Lower lobe of right lung (tissue), 2 donors: Measurements from ENCODE around the gene AP2M1. TPM values are rescaled to one million over a fixed set of nuclear protein-coding genes. Genes with fewer than 3 reads are reported as not detected.
A peak's percentile ranks its signal among the peaks of the same experiment; 100 is the strongest.

ENCODE experiments used
- ATAC-seq, 2 donors: fragments of 200-7000 bp; cut with Tn5 transposase; one replicate each; pipeline ENCODE4 v1.9.1; 2020 to 2022; ENCODE audit warnings: mild to moderate bottlenecking in 2 of 2, moderate library complexity in 2 of 2
- DNase-seq: peaks from one replicate; pipeline ENCODE4 v3.0.0-alpha.2; 2020
- H3K27ac ChIP-seq: fragments of 200-600 bp; one replicate; pipeline ENCODE4 v1.8.0; 2022
- H3K27me3 ChIP-seq: fragments of 200-600 bp; one replicate; pipeline ENCODE4 v1.8.0; 2022; ENCODE audit warnings: low read depth
- H3K36me3 ChIP-seq: fragments of 200-600 bp; one replicate; pipeline ENCODE4 v1.8.0; 2022; ENCODE audit warnings: mild to moderate bottlenecking
- H3K4me1 ChIP-seq: fragments of 200-600 bp; one replicate; pipeline ENCODE4 v1.8.0; 2022
- H3K4me3 ChIP-seq: fragments of 200-600 bp; one replicate; pipeline ENCODE4 v1.8.0; 2022; ENCODE audit warnings: mild to moderate bottlenecking
- H3K9me3 ChIP-seq: fragments of 200-600 bp; one replicate; pipeline ENCODE4 v1.8.0; 2022
- intact Hi-C: fragments of 100-400 bp; cut with DNase I; formaldehyde crosslinking; loops from one replicate; pipeline ENCODE4 v1.11.0; 2022
- total RNA-seq: library from RNA; stranded (reverse); fragmentation: NEBNext Ultra II Directional; extraction: Animal tissue kit (Norgen Biotek cat#: 25700); gene quantifications from one replicate; pipeline ENCODE4 v1.2.1, GENCODE V29; 2021
- TF ChIP-seq, protein P1 (sequence below): fragments of 200-600 bp; IDR thresholded peaks from one replicate; pipeline ENCODE4 v1.8.0; 2022; ENCODE audit warnings: antibody characterized with exemption, mild to moderate bottlenecking
- donor health status: DM: no; HTN: yes; CAD: no; lungs with severe emphysema.

Gene AP2M1
- total RNA-seq, 1 donor from 2014 or later: 241 TPM

DNA sequence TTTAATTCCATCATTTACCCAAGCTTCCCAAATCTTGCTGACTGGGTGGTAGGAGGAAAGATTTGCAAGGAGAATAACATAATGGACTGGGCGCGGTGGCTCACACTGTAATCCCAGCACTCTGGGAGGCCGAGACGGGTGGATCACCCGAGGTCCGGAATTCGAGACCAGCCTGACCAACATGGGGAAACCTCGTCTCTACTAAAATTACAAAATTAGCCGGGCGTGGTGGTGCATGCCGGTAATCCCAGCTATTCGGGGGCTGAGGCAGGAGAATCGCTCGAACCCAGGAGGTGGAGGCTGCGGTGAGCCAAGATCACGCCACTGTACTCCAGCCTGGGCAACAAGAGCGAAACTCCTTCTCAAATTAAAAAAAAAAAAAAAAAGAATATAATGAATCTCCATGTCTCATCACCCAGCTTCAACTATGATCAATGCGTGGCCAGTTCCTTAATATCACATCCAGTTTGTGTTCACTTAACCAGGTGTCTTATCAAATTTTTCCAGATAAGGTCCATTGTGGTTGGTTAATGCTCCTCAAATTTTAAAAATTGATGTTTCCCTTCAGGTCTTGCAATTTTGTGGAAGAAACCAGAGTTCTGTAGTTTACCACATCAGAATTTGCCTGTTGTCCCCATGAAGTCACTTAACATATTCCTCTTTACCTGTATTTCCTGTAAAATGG, 10.0 kb downstream of the AP2M1 start:
- H3K27me3 ChIP-seq: no peaks in the 10 kb centered on the region
- H3K27ac ChIP-seq: no peak overlapping the region
- TF ChIP-seq, protein P1, sequence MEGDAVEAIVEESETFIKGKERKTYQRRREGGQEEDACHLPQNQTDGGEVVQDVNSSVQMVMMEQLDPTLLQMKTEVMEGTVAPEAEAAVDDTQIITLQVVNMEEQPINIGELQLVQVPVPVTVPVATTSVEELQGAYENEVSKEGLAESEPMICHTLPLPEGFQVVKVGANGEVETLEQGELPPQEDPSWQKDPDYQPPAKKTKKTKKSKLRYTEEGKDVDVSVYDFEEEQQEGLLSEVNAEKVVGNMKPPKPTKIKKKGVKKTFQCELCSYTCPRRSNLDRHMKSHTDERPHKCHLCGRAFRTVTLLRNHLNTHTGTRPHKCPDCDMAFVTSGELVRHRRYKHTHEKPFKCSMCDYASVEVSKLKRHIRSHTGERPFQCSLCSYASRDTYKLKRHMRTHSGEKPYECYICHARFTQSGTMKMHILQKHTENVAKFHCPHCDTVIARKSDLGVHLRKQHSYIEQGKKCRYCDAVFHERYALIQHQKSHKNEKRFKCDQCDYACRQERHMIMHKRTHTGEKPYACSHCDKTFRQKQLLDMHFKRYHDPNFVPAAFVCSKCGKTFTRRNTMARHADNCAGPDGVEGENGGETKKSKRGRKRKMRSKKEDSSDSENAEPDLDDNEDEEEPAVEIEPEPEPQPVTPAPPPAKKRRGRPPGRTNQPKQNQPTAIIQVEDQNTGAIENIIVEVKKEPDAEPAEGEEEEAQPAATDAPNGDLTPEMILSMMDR: no peak
- peaks cover 25% of the 10 kb centered on the region for H3K4me1 ChIP-seq
- intact Hi-C loops: no loop called here
- peaks cover 66% of the 10 kb centered on the region for H3K36me3 ChIP-seq
- ATAC-seq (no peak), DNase-seq (no peak)
- H3K9me3 ChIP-seq: no peaks in the 10 kb centered on the region
- no peak overlapping the region for H3K4me3 ChIP-seq

DNA sequence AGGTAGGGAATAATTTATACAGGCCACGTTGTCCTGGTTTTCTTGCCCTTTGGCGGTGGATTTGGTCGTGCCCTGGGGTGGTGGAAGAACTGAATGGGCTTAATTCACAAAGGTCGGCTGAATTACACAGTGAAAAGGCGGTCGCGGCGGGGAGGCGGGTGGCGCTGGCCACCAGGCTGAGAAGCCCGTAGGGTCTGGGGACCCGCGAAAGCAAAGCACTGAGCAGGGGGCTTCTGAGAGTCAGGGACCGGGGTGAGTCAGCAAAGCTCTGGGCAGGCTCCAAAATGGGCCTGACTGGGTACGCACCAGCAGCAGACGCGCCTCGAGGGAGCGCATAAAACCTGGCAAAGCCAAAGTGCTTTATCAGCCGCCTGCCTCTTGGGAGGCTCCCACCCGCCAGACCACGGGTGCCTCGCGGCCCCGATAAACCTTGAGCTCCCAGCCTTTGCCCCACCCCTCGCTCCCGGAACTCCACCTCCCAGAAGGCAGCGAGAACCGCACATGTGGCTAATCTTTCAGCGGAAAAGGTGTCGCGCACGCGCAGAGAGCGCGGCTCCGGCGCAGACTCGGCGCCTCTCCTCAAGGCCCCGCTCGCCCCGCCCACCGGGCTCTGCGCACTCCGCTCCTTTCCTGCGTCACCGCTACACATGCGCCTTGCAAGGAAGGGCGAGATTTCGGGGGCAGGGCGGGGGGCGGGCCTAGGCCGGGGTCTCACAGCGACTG, 11.0 kb downstream of the AP2M1 start:
- intact Hi-C loops: no loop called here
- H3K9me3 ChIP-seq: no peaks in the 10 kb centered on the region
- H3K27me3 ChIP-seq: no peaks in the 10 kb centered on the region
- H3K4me1 ChIP-seq: peaks cover 25% of the 10 kb centered on the region
- ATAC-seq: peak; percentile 99
- DNase-seq: peak; percentile 100
- H3K4me3 ChIP-seq: peak overlapping the region; percentile 99
- H3K36me3 ChIP-seq: peaks cover 66% of the 10 kb centered on the region
- TF ChIP-seq, protein P1: no peak
- peak overlapping the region; percentile 86 for H3K27ac ChIP-seq

DNA sequence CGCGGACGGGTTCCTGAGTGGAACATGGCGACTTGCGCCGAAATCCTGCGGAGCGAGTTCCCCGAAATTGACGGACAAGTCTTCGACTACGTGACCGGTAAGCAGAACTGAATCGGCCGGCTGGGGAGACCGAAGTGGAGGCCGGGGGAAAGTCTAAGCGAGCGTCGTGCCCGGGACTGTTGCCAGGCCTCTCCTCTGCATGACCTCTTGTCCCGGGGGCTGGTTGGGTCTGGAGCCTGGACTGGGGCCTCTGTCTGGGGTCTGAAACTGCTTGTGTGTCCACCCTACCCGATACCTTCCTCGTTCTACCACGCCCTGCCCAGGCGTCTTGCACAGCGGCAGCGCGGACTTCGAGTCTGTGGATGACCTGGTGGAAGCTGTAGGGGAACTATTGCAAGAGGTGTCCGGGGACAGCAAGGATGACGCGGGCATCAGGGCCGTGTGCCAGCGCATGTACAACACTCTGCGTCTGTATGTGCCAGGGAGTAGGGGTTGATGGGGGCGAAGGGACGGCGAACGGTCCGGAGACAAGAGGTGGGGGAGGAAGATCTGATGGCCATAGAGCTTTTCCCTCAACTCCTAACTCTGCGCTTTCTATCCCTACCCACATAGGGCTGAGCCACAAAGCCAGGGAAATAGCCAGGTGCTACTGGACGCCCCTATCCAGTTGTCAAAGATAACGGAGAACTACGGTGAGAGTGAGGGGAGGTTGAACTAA, 11.7 kb downstream of the AP2M1 start, which contains the start of gene ABCF3:
ABCF3 (plus strand) TSS at position 16 of the 718 bp plus-strand sequence; CDS start at position 25, 9 bp downstream.
- ATAC-seq: peak; percentile 49 to 53

DNA sequence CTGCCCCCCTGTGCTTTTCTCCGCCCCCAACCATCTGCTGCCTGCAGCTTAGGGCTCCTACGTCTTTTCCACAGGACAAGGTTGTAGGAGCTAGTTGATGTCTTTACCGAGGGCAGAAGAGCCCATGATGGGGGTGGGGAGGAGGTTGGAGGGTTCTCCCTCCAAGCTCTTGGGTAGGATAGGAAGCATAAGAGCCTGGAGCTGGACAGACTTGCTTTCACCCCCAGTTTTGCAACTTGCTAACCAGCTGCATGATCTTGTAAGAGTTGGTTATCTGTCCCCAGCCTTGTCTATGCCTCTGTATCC, 12.2 kb downstream of the AP2M1 start:
- peak overlapping the region; percentile 31 for H3K27ac ChIP-seq
- H3K4me1 ChIP-seq: peaks cover 25% of the 10 kb centered on the region
- no peak for ATAC-seq
- peaks cover 66% of the 10 kb centered on the region for H3K36me3 ChIP-seq
- TF ChIP-seq, protein P1: no peak
- intact Hi-C loops: no loop called here
- H3K27me3 ChIP-seq: no peaks in the 10 kb centered on the region
- no peak for DNase-seq
- H3K9me3 ChIP-seq: no peaks in the 10 kb centered on the region
- H3K4me3 ChIP-seq: peak overlapping the region; percentile 99

More for the DNA sequence above, 11.7 kb downstream of the AP2M1 start, which contains the start of gene ABCF3:
- peak within 1 kb of the TSS; percentile 99 for H3K4me3 ChIP-seq
- H3K27ac ChIP-seq: peak within 1 kb of the TSS; percentile 86
- peak; percentile 76 for DNase-seq
- peaks cover 25% of the 10 kb centered on the region for H3K4me1 ChIP-seq
- H3K27me3 ChIP-seq: no peaks in the 10 kb centered on the region
- TF ChIP-seq, protein P1: no peak
- peaks cover 66% of the 10 kb centered on the region for H3K36me3 ChIP-seq
- H3K9me3 ChIP-seq: no peaks in the 10 kb centered on the region
- intact Hi-C loops: no loop called here

DNA sequence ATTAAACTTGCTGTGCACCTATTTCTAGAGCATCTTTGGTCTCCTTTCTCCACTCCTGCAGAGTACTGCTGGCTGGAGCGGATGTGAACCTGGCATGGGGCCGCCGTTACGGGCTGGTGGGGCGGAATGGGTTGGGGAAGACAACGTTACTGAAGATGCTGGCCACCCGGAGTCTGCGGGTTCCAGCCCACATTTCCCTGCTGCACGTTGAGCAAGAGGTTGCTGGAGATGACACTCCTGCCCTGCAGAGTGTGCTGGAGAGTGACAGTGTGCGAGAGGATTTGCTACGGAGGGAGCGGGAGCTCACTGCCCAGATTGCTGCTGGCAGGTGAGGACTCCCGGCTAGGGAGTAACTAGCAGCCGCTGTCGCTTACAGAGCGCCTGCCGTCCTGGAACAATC, 13.4 kb downstream of the AP2M1 start:
- TF ChIP-seq, protein P1: no peak
- Histone ChIP-seq H3K36me3 (peaks cover 66% of the 10 kb centered on the region), H3K9me3 (no peaks in the 10 kb centered on the region), H3K27me3 (no peaks in the 10 kb centered on the region), H3K4me3 (no peak overlapping the region), H3K27ac (no peak overlapping the region), H3K4me1 (peaks cover 25% of the 10 kb centered on the region)
- intact Hi-C loops: no loop called here
- DNase-seq: no peak
- ATAC-seq: no peak
